Lower leg skin (tissue), 3 donors: ENCODE results near the gene MAPK12.

Experiments
- CTCF ChIP-seq, 3 donors: fragments of 450-650 bp; IDR thresholded peaks; one replicate each; pipeline ENCODE4 v1.5.1; 2016; ENCODE audit warnings: antibody characterized with exemption in 3 of 3, mild to moderate bottlenecking in 3 of 3, moderate library complexity in 2 of 3
- POLR2A ChIP-seq, 2 donors: fragments of 450-650 bp; IDR thresholded peaks; one replicate each; pipeline ENCODE4 v1.6.1; 2016 to 2017; ENCODE audit warnings: antibody characterized with exemption in 2 of 2, mild to moderate bottlenecking in 1 of 2, moderate library complexity in 1 of 2

GRCh38 chr22:50270666-50271394 lies 9.3 kb upstream of the MAPK12 start:
- TF ChIP-seq CTCF (IDR thresholded peaks at IDR 0.05) (no peak), POLR2A (IDR thresholded peaks at IDR 0.05) (no peak)
